Activated naive CD4-positive, alpha-beta T cell treated with anti-CD3 and anti-CD28 coated beads for 36 hours (primary cell): ENCODE results near the gene RLF. TPM values are rescaled to one million over a fixed set of nuclear protein-coding genes. Genes with fewer than 3 reads are reported as not detected.

Experiments used
- CTCF ChIA-PET: fragments of 350-600 bp; sonication (Branson Sonifier 250); formaldehyde crosslinking; loops from one replicate; lab custom pipeline; 2021; ENCODE audit warnings: antibody characterized with exemption; lab: Charles Lee
- DNase-seq: peaks from one replicate; pipeline ENCODE4 v3.0.0-alpha.2; 2020
- H3K27ac Mint-ChIP-seq: one replicate; pipeline ENCODE4 v1.8.0; 2021; ENCODE audit warnings: mild to moderate bottlenecking, mixed read lengths
- H3K27me3 Mint-ChIP-seq: one replicate; pipeline ENCODE4 v1.8.0; 2021; ENCODE audit warnings: low read depth, mixed read lengths
- H3K36me3 Mint-ChIP-seq: one replicate; pipeline ENCODE4 v1.8.0; 2021; ENCODE audit warnings: low read depth, mixed read lengths
- H3K4me1 Mint-ChIP-seq: one replicate; pipeline ENCODE4 v1.8.0; 2021; ENCODE audit warnings: low read depth, mixed read lengths
- H3K4me3 Mint-ChIP-seq: one replicate; pipeline ENCODE4 v1.8.0; 2021; ENCODE audit warnings: mild to moderate bottlenecking, moderate library complexity, mixed read lengths
- H3K9me3 Mint-ChIP-seq: one replicate; pipeline ENCODE4 v1.8.0; 2021; ENCODE audit warnings: mixed read lengths
- intact Hi-C: fragments of 100-400 bp; cut with micrococcal nuclease; formaldehyde crosslinking; loops from one replicate; pipeline ENCODE4 v1.15.1; 2023
- total RNA-seq, 2 experiments: library from RNA; stranded (reverse); gene quantifications; one replicate each; pipeline ENCODE4 v1.2.3, GENCODE V29; 2021

The RLF gene
- total RNA-seq, 2 experiments from 2014 or later: 12.5 to 12.9 TPM

DNA sequence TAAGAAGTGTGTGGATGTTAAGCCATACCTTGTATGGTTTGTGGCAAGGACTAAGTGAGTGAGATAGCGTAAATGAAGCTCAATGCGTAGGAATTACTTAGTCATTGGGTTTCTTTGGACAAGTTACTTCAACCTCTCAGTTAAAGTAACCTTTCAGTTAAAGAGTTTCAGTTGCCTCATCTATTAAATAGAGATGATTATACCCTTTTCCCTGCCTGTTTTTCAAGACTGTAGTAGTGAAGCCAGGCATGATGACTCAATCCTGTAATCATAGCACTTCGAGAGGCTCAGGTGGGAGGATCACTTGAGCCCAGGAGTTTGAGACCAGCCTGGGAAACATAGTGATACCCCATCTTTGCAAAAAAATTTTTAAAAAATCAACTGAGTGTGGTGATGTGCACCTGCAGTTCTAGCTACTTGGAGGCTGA, 103.2 kb downstream of the RLF start:
- no peaks in the 10 kb centered on the region for H3K9me3 Mint-ChIP-seq
- peaks cover 56% of the 10 kb centered on the region for H3K4me1 Mint-ChIP-seq
- intact Hi-C loops: loop anchor here (1.0 to 2.0 kb wide), 5 partner anchors 23 to 121 kb away; no protein-coding TSS in a partner anchor
- peak overlapping the region; percentile 93 for H3K27ac Mint-ChIP-seq
- no peak overlapping the region for H3K4me3 Mint-ChIP-seq
- H3K36me3 Mint-ChIP-seq: peaks cover 36% of the 10 kb centered on the region
- peak; percentile 46 for DNase-seq
- CTCF ChIA-PET: interaction anchor here (0.8 to 1.7 kb wide), 2 partner anchors 74 to 111 kb away, joined by 3 to 7 read pairs; no protein-coding TSS in a partner anchor
- no peaks in the 10 kb centered on the region for H3K27me3 Mint-ChIP-seq

DNA sequence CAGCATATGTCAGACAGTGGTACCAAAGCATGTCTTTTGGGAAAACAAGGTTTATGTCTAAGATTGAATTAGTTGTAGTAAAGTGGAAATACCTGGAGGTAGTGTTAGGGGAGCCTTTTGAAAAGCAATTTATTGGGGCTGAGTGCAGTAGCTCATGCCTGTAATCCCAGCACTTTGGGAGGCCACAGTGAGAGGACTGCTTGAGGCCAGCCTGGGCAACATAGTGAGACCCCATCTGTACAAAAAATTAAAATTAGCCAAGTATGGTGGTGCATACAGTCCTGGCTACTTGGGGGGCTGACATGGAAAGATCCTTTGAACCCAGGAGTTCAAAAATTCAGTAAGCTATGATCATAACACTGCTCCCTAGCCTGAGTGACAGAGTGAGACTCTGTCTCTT, 104.1 kb downstream of the RLF start:
- peaks cover 54% of the 10 kb centered on the region for H3K4me1 Mint-ChIP-seq
- H3K4me3 Mint-ChIP-seq: no peak overlapping the region
- H3K27me3 Mint-ChIP-seq: no peaks in the 10 kb centered on the region
- no peak for DNase-seq
- no peaks in the 10 kb centered on the region for H3K9me3 Mint-ChIP-seq
- CTCF ChIA-PET: interaction anchor here (1.0 to 1.9 kb wide), 3 partner anchors 73 to 404 kb away, joined by 3 to 8 read pairs (median 7); no protein-coding TSS in a partner anchor
- H3K27ac Mint-ChIP-seq: no peak overlapping the region
- peaks cover 39% of the 10 kb centered on the region for H3K36me3 Mint-ChIP-seq
- intact Hi-C loops: loop anchor here (2.0 kb wide), 2 partner anchors 50 to 102 kb away; no protein-coding TSS in a partner anchor

DNA sequence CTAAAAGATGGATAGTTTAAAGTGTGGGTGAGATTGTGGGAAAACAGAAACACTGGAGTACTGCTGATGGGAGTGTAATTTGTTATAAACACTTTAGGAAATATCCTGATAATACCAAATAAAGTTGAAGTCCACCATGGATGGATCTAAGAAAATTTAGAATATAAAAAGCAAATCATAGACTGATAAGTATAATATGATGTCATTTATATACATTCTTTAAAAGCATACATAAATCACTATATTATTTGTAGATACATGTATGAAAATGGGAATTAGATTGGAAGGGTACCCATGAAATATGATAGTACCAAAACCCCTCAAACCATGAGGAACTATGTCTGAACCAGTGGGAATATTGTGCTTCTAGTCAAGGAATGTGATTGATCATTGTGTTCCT, 104.7 kb downstream of the RLF start:
- no peak for DNase-seq
- CTCF ChIA-PET: interaction anchor here (1.0 to 2.7 kb wide), 3 partner anchors 73 to 403 kb away, joined by 3 to 13 read pairs (median 8); no protein-coding TSS in a partner anchor
- Mint-ChIP-seq H3K4me1 (peaks cover 56% of the 10 kb centered on the region), H3K9me3 (no peaks in the 10 kb centered on the region), H3K27ac (no peak overlapping the region), H3K4me3 (no peak overlapping the region), H3K36me3 (peaks cover 41% of the 10 kb centered on the region), H3K27me3 (no peaks in the 10 kb centered on the region)
- intact Hi-C loops: loop anchor here (2.0 kb wide), 2 partner anchors 49 to 103 kb away; no protein-coding TSS in a partner anchor

DNA sequence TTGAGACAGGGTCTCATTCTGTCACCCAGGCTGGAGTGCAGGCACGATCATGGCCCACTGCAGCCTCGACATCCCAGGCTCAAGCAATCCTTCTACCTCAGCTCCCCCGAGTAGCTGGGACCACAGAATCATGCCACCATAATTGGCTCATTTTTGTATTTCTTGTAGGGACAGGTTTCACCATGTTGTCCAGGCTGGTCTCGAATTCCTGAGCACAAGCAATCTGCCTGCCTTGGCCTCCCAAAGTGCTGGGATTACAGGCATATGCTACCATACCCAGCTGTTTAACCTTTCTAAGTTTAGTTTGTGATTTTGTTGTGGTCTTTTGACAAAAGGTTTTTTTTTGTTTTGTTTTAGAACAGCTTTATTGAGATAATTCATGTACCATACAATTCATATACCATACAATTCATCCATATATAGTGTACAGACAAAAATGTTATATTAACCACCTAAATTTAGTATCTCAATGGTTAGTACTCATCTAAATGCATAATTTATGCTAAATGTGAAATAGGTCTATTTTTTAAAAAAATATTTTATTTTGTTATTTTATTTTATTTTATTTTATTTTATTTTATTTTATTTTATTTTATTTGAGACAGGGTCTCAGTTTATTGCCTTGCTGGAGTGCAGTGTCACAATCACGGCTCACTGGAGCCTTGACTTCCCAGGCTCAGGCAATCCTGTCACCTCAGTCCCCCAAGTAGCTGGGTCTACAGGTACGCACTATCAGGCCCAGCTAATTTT, 105.8 kb downstream of the RLF start:
- H3K27ac Mint-ChIP-seq: no peak overlapping the region

DNA sequence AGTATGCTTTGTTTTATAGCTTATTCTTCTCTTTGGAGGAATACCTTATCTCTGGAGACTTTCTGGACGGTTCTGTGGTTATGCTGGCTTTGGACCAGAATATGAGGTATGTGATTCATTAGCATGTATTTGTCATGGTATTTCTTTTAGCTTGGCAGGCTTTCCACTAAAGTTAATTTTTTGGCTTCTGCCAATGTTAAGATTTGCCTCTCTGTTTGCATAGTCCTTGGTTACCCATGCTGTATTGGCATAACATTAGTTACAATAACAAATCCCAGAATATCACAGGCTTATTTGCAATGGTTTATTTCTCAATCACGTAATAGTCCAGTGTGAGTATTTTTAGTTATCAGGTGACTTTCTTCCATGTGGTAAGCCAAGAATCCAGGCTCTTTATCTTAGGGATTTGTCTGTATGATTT, 106.6 kb downstream of the RLF start:
- intact Hi-C loops: no loop called here
- H3K4me1 Mint-ChIP-seq: peaks cover 53% of the 10 kb centered on the region
- H3K27me3 Mint-ChIP-seq: no peaks in the 10 kb centered on the region
- peaks cover 37% of the 10 kb centered on the region for H3K36me3 Mint-ChIP-seq
- H3K27ac Mint-ChIP-seq: no peak overlapping the region
- CTCF ChIA-PET: interaction anchor here (1.0 to 2.7 kb wide), 2 partner anchors 115 to 123 kb away, joined by 3 to 13 read pairs; no protein-coding TSS in a partner anchor
- no peak for DNase-seq
- no peak overlapping the region for H3K4me3 Mint-ChIP-seq
- no peaks in the 10 kb centered on the region for H3K9me3 Mint-ChIP-seq

More for the DNA sequence above, 105.8 kb downstream of the RLF start:
- DNase-seq: no peak
- Mint-ChIP-seq H3K4me3 (no peak overlapping the region), H3K4me1 (peaks cover 52% of the 10 kb centered on the region), H3K36me3 (peaks cover 34% of the 10 kb centered on the region), H3K27me3 (no peaks in the 10 kb centered on the region), H3K9me3 (no peaks in the 10 kb centered on the region)
- intact Hi-C loops: no loop called here
- CTCF ChIA-PET: interaction anchor here (1.0 to 2.7 kb wide), 3 partner anchors 72 to 123 kb away, joined by 3 to 13 read pairs (median 8); no protein-coding TSS in a partner anchor

DNA sequence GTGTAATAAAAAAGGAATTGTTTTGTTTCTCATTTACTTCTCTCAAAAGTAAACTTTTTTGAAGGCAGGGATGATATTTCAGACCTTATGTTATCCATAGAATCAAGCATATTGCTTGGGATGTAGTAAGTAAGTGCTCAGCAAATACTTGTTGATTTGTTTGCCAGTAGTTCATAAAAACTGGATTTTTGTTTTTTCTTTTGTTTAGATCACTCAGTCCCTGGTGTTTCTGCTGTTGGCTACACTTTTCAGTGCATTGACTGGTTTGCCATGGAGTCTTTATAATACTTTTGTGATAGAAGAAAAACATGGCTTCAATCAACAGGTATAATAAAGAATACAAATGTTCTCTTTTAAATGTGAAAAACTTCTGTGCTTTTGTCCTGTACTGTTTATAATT, 107.0 kb downstream of the RLF start:
- peaks cover 48% of the 10 kb centered on the region for H3K4me1 Mint-ChIP-seq
- no peak overlapping the region for H3K27ac Mint-ChIP-seq
- H3K27me3 Mint-ChIP-seq: no peaks in the 10 kb centered on the region
- no peak overlapping the region for H3K4me3 Mint-ChIP-seq
- H3K9me3 Mint-ChIP-seq: no peaks in the 10 kb centered on the region
- intact Hi-C loops: no loop called here
- CTCF ChIA-PET: interaction anchor here (0.6 to 2.7 kb wide), 2 partner anchors 37 to 115 kb away, joined by 5 to 13 read pairs; no protein-coding TSS in a partner anchor
- DNase-seq: no peak
- H3K36me3 Mint-ChIP-seq: peaks cover 38% of the 10 kb centered on the region

DNA sequence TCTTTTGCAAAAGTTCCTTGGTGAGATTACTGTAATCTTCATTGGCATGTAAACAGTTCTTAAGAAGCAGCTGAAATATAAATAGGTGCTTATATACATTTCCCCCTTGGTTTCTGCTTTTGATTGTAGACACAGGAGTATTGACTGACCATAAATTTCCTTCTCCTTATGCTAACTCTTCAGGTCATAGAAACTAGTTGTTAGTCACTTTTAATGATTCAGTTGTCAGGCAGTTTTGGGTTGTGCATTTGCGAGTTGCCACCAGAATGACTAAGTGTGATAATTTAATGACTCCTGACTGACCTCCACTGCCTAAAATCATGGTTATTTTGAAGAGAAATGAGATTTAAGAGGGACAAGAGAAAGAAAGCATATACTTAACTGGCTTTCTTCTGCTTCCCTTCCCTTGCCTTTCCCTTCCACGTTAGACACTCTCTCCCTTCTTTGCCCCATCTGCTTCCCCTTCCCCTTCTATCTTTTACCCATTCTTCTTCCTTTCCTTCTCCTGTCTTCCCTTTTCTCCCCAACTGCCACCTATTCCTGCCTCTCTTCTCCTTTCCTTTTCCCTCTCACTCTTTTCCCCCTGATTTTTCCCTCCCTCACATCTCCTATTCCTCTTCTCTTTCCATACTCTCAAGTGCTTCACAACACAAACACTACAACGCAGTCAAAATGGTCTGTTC, 109.1 kb downstream of the RLF start:
- H3K27ac Mint-ChIP-seq: peak overlapping the region; percentile 86
- no peak overlapping the region for H3K4me3 Mint-ChIP-seq
- H3K9me3 Mint-ChIP-seq: no peaks in the 10 kb centered on the region
- H3K4me1 Mint-ChIP-seq: peaks cover 31% of the 10 kb centered on the region
- H3K27me3 Mint-ChIP-seq: no peaks in the 10 kb centered on the region
- DNase-seq: peak; percentile 30
- H3K36me3 Mint-ChIP-seq: peaks cover 38% of the 10 kb centered on the region
- intact Hi-C loops: loop anchor here (1.0 kb wide), 1 partner anchor 29 kb away; no protein-coding TSS in a partner anchor
- CTCF ChIA-PET: interaction anchor here (1.5 kb wide), 1 partner anchor 117 kb away, joined by 4 read pairs; no protein-coding TSS in a partner anchor

DNA sequence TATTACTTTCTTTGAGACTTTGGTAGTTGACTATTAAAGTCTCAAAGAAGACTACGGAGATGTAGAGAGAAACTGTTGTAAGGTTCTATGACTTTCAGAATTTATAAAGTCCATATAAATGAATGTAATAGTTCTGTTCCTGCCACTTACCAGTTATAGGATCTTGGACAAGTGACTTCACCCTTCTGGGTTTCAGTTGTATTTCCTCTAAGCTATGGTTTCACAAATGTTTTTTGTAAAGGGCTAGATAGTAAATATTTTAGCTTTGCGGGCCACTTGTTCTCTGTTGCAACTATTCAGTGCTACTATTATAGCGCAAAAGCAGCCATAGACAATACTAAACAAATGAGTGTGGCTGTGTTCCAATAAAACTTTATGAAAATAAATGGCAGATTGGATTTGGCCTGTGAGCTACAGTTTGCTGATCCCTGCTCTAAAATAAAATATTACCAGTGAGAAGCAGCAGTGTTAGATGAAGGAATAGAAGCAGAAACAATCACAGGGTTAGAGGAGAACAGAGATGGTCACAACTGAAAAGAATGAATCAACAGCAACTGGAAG, 111.5 kb downstream of the RLF start:
- H3K4me1 Mint-ChIP-seq: peaks cover 19% of the 10 kb centered on the region
- no peaks in the 10 kb centered on the region for H3K9me3 Mint-ChIP-seq
- no peaks in the 10 kb centered on the region for H3K27me3 Mint-ChIP-seq
- no peak overlapping the region for H3K4me3 Mint-ChIP-seq
- no peak overlapping the region for H3K27ac Mint-ChIP-seq
- peaks cover 44% of the 10 kb centered on the region for H3K36me3 Mint-ChIP-seq
- intact Hi-C loops: no loop called here
- no peak for DNase-seq
- CTCF ChIA-PET: interaction anchor here (0.6 to 1.6 kb wide), 4 partner anchors 66 to 418 kb away, joined by 3 to 8 read pairs (median 6); no protein-coding TSS in a partner anchor

DNA sequence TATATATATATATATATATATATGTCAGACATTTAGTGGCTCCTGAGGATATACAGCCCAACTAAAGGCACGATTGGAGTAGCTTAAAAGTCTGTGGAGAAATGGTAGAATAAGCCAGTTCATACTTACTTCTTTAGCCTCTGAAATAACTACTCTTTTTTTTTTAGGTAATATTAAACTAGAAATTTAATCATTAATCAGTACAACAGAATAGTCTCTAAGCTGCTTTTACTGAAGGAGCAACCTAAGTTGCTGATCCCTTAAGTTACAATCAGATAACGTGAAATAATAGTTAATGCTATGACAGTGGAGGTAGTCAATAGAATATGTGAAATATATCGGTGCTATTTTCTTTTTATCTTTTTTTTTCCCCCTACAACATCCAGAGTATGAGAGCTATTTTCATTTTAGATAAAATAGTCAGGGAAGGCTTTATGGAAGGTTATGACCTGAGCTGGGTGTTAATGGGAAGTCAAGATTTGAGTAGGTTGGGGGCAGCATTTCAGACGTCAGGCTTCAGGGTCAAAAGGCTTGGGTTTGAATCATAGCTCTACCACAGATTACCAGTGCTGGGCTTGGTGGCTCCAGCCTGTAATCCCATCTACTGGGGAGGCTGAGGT, 112.5 kb downstream of the RLF start:
- CTCF ChIA-PET: interaction anchor here (0.6 to 1.6 kb wide), 6 partner anchors 41 to 417 kb away, joined by 3 to 8 read pairs (median 5); no protein-coding TSS in a partner anchor
- DNase-seq: no peak
- H3K27me3 Mint-ChIP-seq: no peaks in the 10 kb centered on the region
- peaks cover 38% of the 10 kb centered on the region for H3K36me3 Mint-ChIP-seq
- H3K9me3 Mint-ChIP-seq: no peaks in the 10 kb centered on the region
- no peak overlapping the region for H3K27ac Mint-ChIP-seq
- no peak overlapping the region for H3K4me3 Mint-ChIP-seq
- intact Hi-C loops: no loop called here
- peaks cover 18% of the 10 kb centered on the region for H3K4me1 Mint-ChIP-seq

DNA sequence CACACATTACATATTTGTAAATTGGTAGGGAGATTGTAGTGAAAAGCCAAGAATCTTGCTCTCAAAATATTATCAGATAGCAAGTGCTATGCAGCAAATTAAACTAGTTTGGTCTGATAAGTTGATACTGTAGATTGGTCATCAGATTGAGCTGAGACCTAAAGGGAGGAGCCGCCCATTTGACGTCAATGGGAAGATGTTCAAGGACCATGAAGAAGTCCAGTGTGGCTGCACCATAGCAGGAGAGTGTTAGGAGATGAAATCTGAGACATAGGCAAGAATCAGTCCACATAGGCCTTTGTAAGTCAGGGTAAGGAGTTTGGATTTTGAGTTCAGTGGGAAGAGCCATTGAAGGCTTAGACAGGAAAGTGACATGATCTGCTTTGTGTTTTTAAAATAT, 113.1 kb downstream of the RLF start:
- intact Hi-C loops: no loop called here
- peaks cover 18% of the 10 kb centered on the region for H3K4me1 Mint-ChIP-seq
- CTCF ChIA-PET: interaction anchor here (0.6 to 1.4 kb wide), 5 partner anchors 41 to 131 kb away, joined by 3 to 6 read pairs (median 5); no protein-coding TSS in a partner anchor
- H3K9me3 Mint-ChIP-seq: no peaks in the 10 kb centered on the region
- DNase-seq: no peak
- no peak overlapping the region for H3K27ac Mint-ChIP-seq
- H3K27me3 Mint-ChIP-seq: no peaks in the 10 kb centered on the region
- H3K4me3 Mint-ChIP-seq: no peak overlapping the region
- H3K36me3 Mint-ChIP-seq: peaks cover 39% of the 10 kb centered on the region

DNA sequence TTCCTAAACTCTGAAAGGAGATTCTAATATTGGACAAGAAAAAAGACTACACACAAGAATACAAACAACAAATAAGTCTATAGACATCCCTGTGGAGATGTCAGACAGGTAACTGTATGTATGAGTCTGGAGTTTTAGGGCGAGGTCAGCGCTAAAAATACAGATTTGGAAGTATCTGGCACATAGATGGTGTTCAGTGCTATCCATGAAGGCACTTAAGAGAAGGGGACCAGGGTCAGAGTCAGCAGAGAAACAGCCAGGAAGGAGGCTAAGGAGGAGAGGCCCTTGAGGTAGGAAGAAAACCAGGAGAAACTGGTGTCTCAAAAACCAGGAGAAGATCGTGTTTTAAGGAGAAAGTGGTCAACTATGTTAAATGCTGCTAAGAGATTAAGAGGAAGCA, 114.9 kb downstream of the RLF start:
- CTCF ChIA-PET: interaction anchor here (0.6 kb wide), 1 partner anchor 72 kb away, joined by 3 read pairs; no protein-coding TSS in a partner anchor
- Mint-ChIP-seq H3K9me3 (no peaks in the 10 kb centered on the region), H3K27me3 (no peaks in the 10 kb centered on the region), H3K4me1 (peaks cover 6% of the 10 kb centered on the region), H3K36me3 (peaks cover 27% of the 10 kb centered on the region), H3K4me3 (no peak overlapping the region), H3K27ac (peak overlapping the region; percentile 36)
- no peak for DNase-seq
- intact Hi-C loops: no loop called here
